ENCODE results near the gene MRPS9.

MRPS9 gene

DNA sequence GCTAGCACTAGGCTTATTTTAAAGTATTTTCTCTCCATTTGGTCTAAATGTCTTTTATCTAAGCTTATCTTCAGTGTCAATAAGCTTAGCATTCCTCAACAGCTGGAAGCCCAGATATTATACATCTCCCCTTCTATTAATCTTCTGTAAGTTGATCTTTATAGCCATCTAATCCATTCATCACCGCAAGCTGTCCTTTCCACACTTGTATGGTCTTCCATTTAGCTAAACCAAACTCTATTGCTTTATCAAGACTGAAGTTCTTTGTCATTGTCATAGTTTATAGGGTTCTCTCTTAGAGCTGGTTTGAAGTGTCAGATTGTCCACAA is 102.3 kb downstream of the MRPS9 start:
- TF ChIP-seq, protein P1, sequence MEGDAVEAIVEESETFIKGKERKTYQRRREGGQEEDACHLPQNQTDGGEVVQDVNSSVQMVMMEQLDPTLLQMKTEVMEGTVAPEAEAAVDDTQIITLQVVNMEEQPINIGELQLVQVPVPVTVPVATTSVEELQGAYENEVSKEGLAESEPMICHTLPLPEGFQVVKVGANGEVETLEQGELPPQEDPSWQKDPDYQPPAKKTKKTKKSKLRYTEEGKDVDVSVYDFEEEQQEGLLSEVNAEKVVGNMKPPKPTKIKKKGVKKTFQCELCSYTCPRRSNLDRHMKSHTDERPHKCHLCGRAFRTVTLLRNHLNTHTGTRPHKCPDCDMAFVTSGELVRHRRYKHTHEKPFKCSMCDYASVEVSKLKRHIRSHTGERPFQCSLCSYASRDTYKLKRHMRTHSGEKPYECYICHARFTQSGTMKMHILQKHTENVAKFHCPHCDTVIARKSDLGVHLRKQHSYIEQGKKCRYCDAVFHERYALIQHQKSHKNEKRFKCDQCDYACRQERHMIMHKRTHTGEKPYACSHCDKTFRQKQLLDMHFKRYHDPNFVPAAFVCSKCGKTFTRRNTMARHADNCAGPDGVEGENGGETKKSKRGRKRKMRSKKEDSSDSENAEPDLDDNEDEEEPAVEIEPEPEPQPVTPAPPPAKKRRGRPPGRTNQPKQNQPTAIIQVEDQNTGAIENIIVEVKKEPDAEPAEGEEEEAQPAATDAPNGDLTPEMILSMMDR (IDR thresholded peaks at IDR 0.05; ENCODE audit: extremely low read depth, missing control alignments), result no peak

DNA sequence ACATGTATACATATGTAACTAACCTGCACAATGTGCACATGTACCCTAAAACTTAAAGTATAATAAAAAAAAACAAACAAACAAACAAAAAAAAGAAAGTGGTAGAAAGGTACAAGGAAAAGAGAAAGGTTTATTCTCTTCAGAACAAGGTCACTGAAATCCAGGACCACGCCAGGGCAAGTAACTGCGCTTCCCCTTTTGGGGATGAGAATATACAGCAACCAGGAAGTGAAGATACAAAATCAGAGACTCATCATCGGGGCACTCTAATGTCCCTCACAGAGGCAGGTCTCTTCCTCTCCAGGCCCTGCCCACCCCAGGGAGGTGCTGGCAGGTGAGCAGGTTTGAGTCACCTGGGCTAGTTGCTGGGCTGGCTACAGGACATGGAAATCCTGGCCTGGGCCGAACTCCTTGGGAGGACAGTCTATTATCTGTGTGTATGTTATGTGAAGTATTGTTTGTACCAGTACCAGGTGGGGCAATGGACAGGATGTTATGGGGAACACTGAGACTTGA is 103.3 kb downstream of the MRPS9 start:
- DNase-seq (ENCODE audit: low spot score), result no peak
- TF ChIP-seq, protein P1 (IDR thresholded peaks at IDR 0.05; ENCODE audit: extremely low read depth, missing control alignments), result no peak

More for the DNA sequence above, 102.3 kb downstream of the MRPS9 start:
- DNase-seq (ENCODE audit: low spot score), result no peak

DNA sequence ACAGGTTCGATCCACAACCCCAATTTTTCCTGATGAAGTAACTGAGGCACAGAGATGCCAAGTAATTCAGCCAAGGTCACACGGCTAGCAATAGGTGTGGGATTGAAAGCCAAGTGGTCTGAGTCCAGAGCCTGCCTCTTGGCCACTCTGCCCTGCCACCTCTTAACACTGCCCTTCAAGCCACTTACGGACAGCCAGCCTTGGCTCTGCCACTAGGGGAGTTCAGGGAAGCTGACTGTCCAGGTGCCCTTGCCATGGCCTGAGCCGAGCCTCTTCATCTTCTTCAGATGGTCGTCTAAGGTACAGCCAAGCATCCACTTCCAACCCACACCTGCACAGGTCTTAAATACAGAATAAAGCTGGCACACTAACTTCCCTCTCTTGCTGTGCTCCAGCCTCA is 104.4 kb downstream of the MRPS9 start:
- TF ChIP-seq, protein P1 (IDR thresholded peaks at IDR 0.05; ENCODE audit: extremely low read depth, missing control alignments), result no peak
- no peak for DNase-seq (ENCODE audit: low spot score)

DNA sequence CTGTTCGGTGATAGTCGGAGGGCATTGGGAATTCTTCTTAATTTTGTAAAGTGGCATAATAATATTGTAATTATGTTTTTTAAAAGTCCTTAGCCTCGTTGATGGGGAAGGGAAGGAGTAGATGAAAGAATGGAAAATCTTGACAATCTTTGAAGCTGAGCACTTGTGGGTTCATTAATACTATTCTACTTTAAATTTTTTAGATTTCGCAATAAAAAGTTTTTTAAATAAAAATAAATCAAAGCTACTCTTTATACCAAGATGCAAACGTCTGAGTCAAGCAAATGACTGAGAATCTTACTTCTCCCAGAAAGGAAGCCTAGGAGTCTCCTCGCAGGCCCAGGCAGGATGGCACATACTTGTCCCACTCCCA is 105.2 kb downstream of the MRPS9 start:
- TF ChIP-seq, protein P1 (IDR thresholded peaks at IDR 0.05; ENCODE audit: extremely low read depth, missing control alignments), result no peak
- DNase-seq (ENCODE audit: low spot score), result no peak

DNA sequence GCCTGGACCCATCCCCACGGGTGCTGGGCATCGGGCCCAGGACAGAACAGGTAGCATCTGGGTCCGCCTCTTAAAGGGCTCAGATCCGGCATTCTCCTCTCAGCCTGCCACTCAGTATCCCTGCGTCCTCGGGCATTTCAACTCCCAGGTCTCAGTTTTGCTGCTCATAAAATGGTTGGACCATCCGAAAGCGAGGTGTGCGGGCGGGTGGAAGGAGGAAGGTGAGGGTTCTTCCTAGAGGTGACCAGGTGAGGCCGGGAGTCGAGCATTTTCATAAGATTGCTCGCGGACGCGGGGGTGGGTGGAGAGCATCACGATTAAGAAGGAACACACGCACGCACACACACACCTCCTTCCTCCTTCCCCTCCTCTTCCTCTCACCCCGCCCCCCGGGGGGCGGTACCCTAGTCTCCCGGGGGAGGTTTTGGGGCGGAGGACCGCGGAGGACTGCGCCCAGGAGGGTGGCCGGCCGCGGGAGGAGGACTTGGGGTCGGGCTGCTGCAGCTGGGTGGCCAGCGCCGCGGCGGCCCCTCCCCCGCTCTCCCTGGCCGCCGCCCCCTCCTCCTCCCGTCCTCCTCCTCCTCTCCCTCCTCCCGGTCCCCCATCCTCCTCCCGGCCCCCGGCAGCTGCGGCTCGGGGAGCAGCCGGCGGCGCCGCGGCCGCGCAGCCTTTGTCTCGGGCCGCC is 105.7 kb downstream of the MRPS9 start:
- peak; percentile 45 for DNase-seq (ENCODE audit: low spot score)
- TF ChIP-seq, protein P1 (IDR thresholded peaks at IDR 0.05; ENCODE audit: extremely low read depth, missing control alignments), result no peak

DNA sequence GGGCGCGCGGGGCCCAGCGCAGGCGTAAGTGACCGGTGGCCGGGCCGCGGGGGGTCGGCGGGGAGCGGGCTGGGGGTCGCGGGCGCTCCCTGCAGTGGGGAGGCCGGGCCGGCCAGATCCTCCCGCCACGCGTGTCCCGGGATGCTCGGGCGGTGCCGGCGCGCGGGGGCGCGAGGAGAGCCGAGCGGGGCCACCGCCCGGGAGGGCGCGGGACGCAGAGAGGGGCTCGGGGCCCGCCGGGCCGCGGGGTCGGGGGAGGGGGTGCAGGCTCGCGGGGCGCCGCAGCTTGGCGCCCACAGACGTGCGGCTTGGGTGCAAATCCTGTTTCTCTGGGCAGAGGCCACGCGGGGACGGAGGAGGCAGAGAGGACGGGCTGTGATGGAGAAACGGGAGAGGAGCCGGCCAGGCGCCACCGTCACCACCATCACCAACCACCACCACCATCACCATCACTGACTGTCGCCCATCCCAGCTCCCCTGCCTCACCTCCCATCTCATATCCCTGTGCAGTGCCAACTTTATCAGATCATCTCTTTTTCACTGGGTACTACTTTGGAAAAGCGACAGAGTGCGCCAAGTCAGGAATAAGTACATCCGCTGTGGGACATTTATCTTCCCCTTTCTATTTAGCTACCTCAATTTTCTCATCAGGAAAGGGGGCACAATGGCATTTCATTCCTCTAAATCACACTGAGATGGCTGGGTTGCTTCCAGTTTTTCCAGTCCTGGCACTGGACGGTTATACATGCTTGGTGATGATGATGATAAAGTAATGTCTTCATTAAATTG is 106.5 kb downstream of the MRPS9 start:
- TF ChIP-seq, protein P1 (IDR thresholded peaks at IDR 0.05; ENCODE audit: extremely low read depth, missing control alignments), result no peak
- DNase-seq (ENCODE audit: low spot score), result peak; percentile 42

DNA sequence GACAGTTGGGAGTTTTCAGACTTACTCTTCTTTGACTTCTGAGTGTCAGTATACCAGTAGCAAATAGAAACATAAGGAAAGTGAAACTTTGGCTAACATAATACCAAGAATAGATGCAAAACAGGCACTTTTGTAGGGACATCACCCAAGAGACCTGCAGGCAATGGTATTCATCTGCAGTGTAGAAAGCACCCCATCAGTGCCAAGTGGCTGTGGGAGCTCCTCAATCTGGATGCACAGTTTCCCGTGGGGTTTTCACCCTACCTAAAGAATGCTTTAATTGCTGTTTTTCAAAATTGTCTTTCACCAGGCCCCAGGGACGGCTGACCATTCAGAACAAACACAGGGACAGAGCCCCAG is 107.1 kb downstream of the MRPS9 start:
- TF ChIP-seq, protein P1 (IDR thresholded peaks at IDR 0.05; ENCODE audit: extremely low read depth, missing control alignments), result no peak
- peak; percentile 50 for DNase-seq (ENCODE audit: low spot score)

Data from GM20000 (cell line).